Suprapubic skin (tissue), 3 donors: ENCODE results near the gene SLC44A2.

Source experiments
- CTCF ChIP-seq, 2 donors: fragments of 200-600 bp in 1 of 2; fragments of 450-650 bp in 1 of 2; sonication (generic) in 1 of 2; IDR thresholded peaks; one replicate each; pipeline ENCODE4 v1.5.1; 2016 to 2019; ENCODE audit warnings: antibody characterized with exemption in 2 of 2, mild to moderate bottlenecking in 1 of 2, moderate library complexity in 1 of 2
- EP300 ChIP-seq: sonication (generic); formaldehyde crosslinking; IDR thresholded peaks from one replicate; pipeline ENCODE4 v1.6.1; 2017; ENCODE audit warnings: antibody characterized with exemption
- POLR2A ChIP-seq, 2 donors: fragments of 450-650 bp; IDR thresholded peaks; one replicate each; pipeline ENCODE4 v1.6.1; 2017; ENCODE audit warnings: antibody characterized with exemption in 2 of 2, mild to moderate bottlenecking in 2 of 2, moderate library complexity in 2 of 2

GRCh38 chr19:10612499-10613119, 12.7 kb upstream of the SLC44A2 start:
- TF ChIP-seq CTCF (IDR thresholded peaks at IDR 0.05) (no peak), POLR2A (IDR thresholded peaks at IDR 0.05) (no peak), EP300 (no peak)
